Neutrophil (primary cell): ENCODE results near the gene C16orf89.
"Not testable (repeated sequence)": the region's sequence is repeated elsewhere in the genome, so short reads cannot be mapped to it uniquely, and the experiment has no call there.

Experiments
- H3K27ac ChIP-seq: fragments of 200-600 bp; sonication (generic); 2 replicates; pipeline ENCODE4 v1.5.1; 2016; ENCODE audit warnings: mild to moderate bottlenecking, moderate library complexity
- H3K27me3 ChIP-seq: fragments of 200-600 bp; sonication (generic); 2 replicates; pipeline ENCODE4 v1.6.0; 2016; ENCODE audit warnings: mild to moderate bottlenecking
- H3K36me3 ChIP-seq: fragments of 200-600 bp; sonication (generic); 2 replicates; pipeline ENCODE4 v1.5.1; 2017
- H3K4me1 ChIP-seq, 2 experiments: fragments of 200-600 bp in 1 of 2; sonication (generic) in 1 of 2; 1 replicate in 1 of 2; 2 replicates in 1 of 2; pipeline versions ENCODE4 v1.5.1 to v1.6.1; 2013 to 2016; ENCODE audit warnings: low read depth in 1 of 2, low read length in 1 of 2, mild to moderate bottlenecking in 1 of 2, moderate library complexity in 1 of 2; ENCODE audit not compliant: control insufficient read depth in 1 of 2, insufficient read depth in 1 of 2
- H3K4me3 ChIP-seq, 2 experiments: fragments of 200-600 bp in 1 of 2; sonication (generic) in 1 of 2; 1 replicate in 1 of 2; 2 replicates in 1 of 2; pipeline ENCODE4 v1.5.1; 2013 to 2016; ENCODE audit warnings: low read depth in 1 of 2, low read length in 1 of 2, mild to moderate bottlenecking in 1 of 2, moderate library complexity in 1 of 2
- H3K9me3 ChIP-seq: fragments of 200-600 bp; sonication (generic); 2 replicates; pipeline ENCODE4 v1.5.1; 2016
- TF ChIP-seq, protein P1 (sequence below): fragments of 200-600 bp; sonication (generic); IDR thresholded peaks from 2 replicates; pipeline ENCODE4 v1.5.1; 2016; ENCODE audit warnings: antibody characterized with exemption

Gene C16orf89

DNA sequence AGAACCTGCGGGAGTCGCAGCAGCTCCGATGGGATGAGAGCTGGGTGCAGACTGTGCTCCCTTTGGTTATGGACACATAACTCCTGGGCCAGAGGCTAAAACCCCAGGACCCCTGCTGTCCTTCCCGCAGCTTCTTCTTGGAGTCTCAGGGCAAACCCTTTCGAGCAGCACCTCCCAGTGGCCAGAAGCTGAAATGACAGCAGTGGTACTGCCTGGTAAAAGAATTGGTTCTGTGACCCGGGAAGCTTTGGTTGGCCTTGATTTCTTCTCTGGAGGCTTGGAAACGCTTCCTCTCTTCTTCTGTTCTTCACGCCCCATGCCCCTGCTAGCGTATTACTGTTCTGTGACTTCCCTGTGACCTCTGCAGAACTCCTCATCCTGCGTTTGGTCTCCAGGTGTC is 19.0 kb upstream of the C16orf89 start:
- H3K27me3 ChIP-seq, H3K27ac ChIP-seq, H3K4me3 ChIP-seq, H3K9me3 ChIP-seq, H3K4me1 ChIP-seq: not testable (repeated sequence)
- H3K36me3 ChIP-seq, result peaks cover 16% of the 10 kb centered on the region
- TF ChIP-seq, protein P1, sequence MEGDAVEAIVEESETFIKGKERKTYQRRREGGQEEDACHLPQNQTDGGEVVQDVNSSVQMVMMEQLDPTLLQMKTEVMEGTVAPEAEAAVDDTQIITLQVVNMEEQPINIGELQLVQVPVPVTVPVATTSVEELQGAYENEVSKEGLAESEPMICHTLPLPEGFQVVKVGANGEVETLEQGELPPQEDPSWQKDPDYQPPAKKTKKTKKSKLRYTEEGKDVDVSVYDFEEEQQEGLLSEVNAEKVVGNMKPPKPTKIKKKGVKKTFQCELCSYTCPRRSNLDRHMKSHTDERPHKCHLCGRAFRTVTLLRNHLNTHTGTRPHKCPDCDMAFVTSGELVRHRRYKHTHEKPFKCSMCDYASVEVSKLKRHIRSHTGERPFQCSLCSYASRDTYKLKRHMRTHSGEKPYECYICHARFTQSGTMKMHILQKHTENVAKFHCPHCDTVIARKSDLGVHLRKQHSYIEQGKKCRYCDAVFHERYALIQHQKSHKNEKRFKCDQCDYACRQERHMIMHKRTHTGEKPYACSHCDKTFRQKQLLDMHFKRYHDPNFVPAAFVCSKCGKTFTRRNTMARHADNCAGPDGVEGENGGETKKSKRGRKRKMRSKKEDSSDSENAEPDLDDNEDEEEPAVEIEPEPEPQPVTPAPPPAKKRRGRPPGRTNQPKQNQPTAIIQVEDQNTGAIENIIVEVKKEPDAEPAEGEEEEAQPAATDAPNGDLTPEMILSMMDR, result peak; percentile 46

DNA sequence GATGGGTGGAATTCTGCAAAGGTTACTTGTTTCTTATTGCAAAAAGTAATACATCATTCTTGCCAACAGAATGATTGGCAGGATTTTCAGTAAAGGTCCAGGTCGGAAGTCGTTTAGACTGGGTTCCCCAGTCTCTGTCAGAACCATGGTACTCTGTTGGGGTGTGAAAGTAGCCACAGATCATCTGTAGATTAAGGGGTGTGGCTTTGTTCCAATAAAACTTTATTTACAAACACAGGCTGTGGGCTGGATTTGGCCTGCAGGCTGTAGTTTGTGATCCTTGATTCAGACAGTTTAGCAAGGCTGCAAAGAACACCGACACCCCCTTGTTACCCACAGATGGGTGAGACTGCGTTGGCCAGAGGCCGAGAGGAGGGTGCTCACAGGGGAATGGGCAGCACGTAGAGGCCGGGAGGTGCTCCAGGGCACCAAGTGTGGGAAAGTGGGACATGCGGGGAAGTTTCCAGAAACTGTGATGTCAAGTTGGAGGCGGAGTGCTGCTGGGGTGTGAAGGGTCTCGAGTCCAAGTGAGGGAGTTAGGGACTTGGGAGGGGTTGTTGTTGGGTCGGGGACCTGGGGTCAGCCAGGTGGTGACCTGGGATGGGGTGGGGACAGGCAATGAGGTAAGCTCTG is 18.5 kb upstream of the C16orf89 start:
- H3K27ac ChIP-seq, H3K27me3 ChIP-seq, H3K4me1 ChIP-seq, H3K4me3 ChIP-seq, H3K9me3 ChIP-seq: not testable (repeated sequence)
- peaks cover 16% of the 10 kb centered on the region for H3K36me3 ChIP-seq

DNA sequence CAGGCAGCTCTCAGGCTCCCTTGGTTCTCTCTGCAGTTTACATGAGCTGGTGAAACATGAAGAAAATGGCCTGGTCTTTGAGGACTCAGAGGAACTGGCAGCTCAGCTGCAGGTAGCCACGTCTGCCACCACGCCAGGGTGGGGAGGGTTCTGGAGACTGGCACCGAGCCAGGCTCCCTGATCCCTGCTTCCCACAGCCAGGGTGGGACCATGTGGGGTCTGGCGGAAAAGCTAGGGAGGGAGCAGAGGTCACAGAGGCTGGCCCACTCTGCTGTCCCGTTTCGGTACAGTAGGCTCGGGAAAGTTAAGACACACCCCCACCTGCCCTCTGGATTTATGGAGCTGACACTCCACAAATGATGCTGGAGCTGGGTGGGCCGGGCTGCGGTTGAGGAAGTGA is 17.9 kb upstream of the C16orf89 start:
- not testable (repeated sequence) for H3K4me1 ChIP-seq, H3K27me3 ChIP-seq, H3K27ac ChIP-seq, H3K9me3 ChIP-seq, H3K4me3 ChIP-seq
- peaks cover 16% of the 10 kb centered on the region for H3K36me3 ChIP-seq

DNA sequence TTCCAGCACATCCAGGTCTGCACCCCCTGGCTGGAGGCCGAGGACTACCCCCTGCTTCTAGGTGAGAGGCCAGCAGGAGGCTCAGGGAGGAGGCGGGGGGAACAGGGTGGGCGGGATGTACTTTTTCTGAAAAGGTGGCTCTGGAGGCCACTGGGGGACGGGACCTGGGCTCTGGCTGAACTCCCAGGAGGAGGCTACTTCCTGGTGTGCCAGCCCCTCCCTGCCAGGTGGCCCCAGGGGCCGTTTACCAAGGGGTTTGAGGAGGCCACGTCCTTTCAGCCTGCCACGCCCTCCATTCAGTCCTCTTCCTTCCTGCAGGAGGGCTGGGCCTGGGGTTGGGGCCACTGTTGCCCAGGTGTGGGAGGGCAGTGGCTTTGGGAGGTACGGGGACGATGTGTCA is 15.2 kb upstream of the C16orf89 start:
- H3K4me3 ChIP-seq, H3K4me1 ChIP-seq, H3K27me3 ChIP-seq, H3K9me3 ChIP-seq, H3K27ac ChIP-seq: not testable (repeated sequence)
- peaks cover 27% of the 10 kb centered on the region for H3K36me3 ChIP-seq

DNA sequence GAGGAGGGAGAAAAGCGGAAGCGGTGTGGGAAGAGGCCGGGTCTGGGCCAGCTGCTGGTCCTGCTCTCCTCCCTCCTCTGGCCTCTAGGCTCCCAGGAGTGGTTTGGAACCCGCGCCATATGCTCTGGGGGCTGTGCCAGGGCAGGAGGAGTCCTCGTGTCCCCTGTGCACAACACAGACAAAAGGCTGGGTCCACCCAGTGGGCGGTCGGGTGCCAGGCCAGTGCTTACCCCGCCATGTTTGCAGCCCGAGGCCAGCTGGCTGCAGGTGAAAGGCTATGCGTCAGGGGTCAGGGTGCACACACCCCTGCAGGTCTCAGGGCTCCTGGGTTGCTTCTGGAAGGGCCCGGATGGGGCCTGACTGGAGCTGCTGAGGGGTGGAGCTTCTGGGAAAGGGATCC is 14.7 kb upstream of the C16orf89 start:
- H3K4me1 ChIP-seq, H3K27me3 ChIP-seq, H3K4me3 ChIP-seq, H3K27ac ChIP-seq, H3K9me3 ChIP-seq: not testable (repeated sequence)
- peaks cover 28% of the 10 kb centered on the region for H3K36me3 ChIP-seq

DNA sequence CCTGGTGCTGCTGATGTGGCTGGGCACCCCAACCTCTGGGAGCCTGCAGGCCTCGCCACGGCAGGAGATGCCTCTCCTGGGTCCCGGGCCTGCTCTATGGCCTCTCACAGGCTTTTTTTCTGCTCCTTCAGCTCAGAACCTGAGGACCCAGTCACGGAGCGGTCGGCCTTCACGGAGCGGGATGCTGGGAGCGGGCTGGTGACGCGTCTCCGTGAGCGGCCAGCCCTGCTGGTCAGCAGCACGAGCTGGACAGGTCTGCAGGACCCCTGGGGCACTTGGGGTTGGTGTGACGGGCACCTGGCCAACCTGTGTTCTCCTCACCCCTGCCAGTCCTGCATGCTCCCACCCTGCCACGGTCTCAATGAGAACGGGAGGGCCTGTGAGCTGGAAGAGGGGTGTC is 12.9 kb upstream of the C16orf89 start:
- H3K27ac ChIP-seq, result no peak overlapping the region
- TF ChIP-seq, protein P1, result no peak
- no peaks in the 10 kb centered on the region for H3K27me3 ChIP-seq
- H3K4me3 ChIP-seq, result no peak overlapping the region
- H3K4me1 ChIP-seq, result no peaks in the 10 kb centered on the region
- H3K9me3 ChIP-seq, result no peaks in the 10 kb centered on the region
- peaks cover 29% of the 10 kb centered on the region for H3K36me3 ChIP-seq

DNA sequence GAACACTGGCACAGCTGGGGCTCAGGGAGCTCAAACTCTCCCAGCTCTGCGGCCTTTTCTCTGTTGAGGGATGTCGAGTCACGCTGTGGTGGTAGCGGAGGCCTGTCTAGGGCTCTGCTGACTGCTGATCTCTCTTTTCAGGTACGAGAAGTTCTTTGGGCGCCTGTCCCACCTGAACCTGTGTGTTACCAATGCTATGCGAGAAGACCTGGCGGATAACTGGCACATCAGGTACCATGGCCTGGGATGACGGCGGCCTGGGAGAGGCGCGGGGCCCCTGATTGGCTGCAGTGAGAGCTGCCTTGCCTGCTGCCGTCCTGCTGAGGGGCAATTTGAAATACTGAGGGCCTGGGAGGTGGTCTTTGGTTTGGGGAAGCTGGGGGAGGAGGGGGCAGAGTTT is 11.5 kb upstream of the C16orf89 start:
- Histone ChIP-seq H3K4me3 (no peak overlapping the region), H3K27ac (no peak overlapping the region), H3K36me3 (peaks cover 21% of the 10 kb centered on the region), H3K9me3 (no peaks in the 10 kb centered on the region), H3K4me1 (peaks cover 5 to 7% of the 10 kb centered on the region in 2 experiments), H3K27me3 (no peaks in the 10 kb centered on the region)
- TF ChIP-seq, protein P1, result no peak

DNA sequence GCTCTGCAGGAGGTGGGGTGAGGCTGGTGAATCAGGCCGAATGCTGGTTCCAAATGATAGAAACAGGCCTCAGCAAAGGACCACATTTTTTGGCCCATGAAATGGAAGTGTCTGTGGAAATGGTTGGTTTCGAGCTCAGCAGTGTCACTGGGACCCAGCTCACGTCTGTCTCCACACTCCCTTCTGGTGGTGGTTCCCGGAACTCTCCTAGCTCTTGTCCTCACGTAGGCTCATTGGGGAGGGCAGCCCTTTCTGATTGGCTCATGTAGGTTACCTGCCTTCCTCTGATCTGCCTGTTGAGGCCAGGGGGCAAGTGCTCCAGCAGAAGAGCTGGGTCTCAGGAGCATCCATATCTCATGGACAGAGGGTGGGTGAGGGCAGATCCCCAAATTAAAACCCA is 9.9 kb upstream of the C16orf89 start:
- Histone ChIP-seq H3K4me3 (no peak overlapping the region), H3K27ac (no peak overlapping the region), H3K4me1 (peaks cover 14 to 18% of the 10 kb centered on the region in 2 experiments), H3K36me3 (peaks cover 19% of the 10 kb centered on the region), H3K27me3 (no peaks in the 10 kb centered on the region), H3K9me3 (no peaks in the 10 kb centered on the region)
- TF ChIP-seq, protein P1, result no peak

DNA sequence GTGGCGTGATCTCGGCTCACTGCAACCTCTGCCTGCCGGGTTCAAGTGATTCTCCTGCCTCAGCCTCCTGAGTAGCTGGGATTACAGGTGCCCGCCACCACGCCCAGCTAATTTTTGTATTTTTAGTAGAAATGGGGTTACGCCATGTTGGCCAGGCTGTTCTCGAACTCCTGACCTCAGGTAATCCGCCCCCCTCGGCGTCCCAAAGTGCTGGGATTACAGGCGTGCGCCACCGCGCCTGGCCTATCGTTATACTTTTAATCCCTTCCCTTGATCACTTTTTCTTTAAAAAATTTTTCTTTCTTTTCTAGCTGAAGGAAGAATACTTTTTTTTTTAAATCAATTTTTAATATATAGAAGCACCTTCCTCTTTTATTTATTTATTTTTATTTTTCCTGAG is 8.0 kb upstream of the C16orf89 start:
- Histone ChIP-seq H3K36me3 (peaks cover 19% of the 10 kb centered on the region), H3K4me1 (peaks cover 14 to 18% of the 10 kb centered on the region in 2 experiments)
- not testable (repeated sequence) for H3K27me3 ChIP-seq, H3K4me3 ChIP-seq, H3K27ac ChIP-seq, H3K9me3 ChIP-seq
